HG03039 (cell line): ENCODE results near the gene N4BP3.
A peak's percentile ranks its signal among the peaks of the same experiment; 100 is the strongest.

ENCODE experiments used
- ATAC-seq: cut with Tn5 transposase; IDR thresholded peaks from one replicate; pipeline ENCODE4 v1.9.1; 2021; ENCODE audit warnings: mild to moderate bottlenecking, moderate library complexity; ENCODE audit not compliant: unreplicated experiment

The N4BP3 gene

GRCh38 chr5:178145965-178146820 lies 32.9 kb downstream of the N4BP3 start:
- ATAC-seq: no peak

DNA sequence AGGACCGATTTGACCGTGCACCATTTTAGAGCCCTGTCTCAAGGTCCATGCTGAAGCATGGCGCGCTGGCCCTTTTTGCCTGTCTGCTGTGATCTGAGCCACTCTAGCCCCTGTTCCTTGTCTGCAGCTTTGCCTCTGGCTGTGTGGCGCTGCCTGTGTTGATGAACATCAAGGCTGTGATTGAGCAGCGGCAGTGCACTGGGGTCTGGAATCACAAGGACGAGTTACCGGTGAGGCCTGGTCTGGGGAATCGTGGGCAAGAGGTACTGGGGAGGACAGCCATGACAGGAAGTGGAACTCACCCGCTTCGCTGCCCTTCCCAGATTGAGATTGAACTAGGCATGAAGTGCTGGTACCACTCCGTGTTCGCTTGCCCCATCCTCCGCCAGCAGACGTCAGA lies 34.1 kb downstream of the N4BP3 start:
- ATAC-seq: no peak

GRCh38 chr5:178149199-178149932 lies 36.0 kb downstream of the N4BP3 start:
- ATAC-seq: no peak

- no peak for ATAC-seq
Measured at GRCh38 chr5:178150977-178151734, 37.8 kb downstream of the N4BP3 start.

DNA sequence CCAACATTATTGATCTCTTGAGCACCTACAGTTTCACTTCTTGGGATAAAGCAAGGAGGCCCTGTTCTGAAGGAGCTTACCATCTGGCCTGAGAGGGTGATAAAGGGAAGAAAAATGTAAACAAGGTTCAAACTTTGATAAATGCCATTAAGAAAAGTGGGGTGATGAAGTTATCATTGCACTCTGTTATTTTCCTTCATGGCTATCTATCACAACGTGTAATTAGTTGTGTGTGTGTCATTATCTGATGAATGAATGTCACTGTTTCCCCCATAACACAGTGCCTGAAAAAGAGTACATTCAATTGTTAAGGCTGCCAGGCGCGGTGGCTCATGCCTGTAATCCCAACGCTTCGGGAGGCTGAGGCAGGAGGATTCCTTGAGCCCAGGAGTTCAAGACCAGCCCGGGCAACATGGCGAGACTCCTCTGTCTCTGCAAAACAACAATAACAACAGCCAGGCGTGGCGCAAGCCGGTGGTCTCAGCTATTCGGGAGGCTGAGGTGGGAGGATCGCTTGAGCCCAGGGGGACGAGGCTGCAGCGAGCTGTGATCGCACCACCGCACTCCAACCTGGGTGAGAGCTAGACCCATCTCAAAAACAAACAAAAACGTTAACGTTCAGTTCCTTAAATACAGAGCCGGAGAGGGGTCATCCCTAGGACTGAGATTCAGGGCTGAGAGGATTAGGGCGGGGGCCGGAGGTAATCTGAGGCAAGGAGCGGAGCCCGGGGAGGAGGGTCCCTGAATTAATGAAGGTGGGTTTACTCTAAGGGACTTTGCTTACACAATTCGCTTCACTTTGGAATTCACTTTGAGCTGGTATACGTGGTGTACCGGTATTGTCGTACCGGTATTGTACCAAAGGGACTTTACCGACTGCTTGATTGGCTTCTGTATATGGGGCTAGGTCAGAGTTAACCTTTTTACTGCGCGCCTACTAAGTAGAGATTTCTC lies 39.4 kb downstream of the N4BP3 start:
- ATAC-seq: no peak

GRCh38 chr5:178153530-178154340 lies 40.4 kb downstream of the N4BP3 start, which contains the start of gene NHP2:
NHP2 (minus strand) TSS chr5:178153885; CDS start chr5:178153817, 68 bp downstream.
- peak; percentile 95 for ATAC-seq

- no peak for ATAC-seq
Measured at GRCh38 chr5:178155065-178155464, 41.7 kb downstream of the N4BP3 start.

DNA sequence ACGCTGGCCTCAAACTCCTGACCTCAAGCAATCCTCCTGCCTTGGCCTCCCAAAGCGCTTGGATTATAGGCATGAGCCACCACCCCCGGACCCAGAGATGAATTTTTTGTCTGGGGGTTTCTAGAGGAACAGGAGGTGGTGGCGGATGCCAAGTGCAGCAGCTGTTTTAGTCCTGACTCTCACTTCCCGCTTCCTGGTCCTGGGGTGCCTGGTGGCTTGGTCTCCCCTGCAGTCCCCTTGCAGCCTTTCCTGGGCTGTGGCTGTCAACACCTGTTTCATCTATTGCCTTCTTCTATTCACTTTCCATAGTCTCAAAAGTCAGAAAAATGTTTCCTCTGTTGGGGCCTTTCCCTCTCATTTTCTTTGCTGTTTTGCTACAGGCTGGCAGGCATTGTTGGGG lies 46.8 kb downstream of the N4BP3 start:
- no peak for ATAC-seq

DNA sequence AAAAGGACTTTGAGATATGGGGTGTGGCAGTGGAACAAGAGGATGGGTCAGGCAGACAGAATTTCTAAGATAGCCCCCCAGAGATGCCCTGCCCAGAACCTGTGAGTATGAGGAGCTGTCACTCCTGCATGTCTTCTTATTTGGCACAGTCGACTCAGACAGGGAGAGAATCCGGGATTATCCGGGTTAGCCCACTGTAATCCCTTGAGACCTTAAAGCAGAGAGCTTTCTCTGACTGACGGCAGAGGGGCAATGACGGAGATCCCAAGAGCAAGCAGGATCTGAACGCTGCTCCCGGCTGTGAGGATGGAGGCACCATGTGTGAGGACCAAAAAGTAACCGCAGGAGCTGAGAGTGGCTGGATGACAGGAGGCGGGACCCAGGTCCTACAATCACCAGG lies 49.1 kb downstream of the N4BP3 start:
- no peak for ATAC-seq

DNA sequence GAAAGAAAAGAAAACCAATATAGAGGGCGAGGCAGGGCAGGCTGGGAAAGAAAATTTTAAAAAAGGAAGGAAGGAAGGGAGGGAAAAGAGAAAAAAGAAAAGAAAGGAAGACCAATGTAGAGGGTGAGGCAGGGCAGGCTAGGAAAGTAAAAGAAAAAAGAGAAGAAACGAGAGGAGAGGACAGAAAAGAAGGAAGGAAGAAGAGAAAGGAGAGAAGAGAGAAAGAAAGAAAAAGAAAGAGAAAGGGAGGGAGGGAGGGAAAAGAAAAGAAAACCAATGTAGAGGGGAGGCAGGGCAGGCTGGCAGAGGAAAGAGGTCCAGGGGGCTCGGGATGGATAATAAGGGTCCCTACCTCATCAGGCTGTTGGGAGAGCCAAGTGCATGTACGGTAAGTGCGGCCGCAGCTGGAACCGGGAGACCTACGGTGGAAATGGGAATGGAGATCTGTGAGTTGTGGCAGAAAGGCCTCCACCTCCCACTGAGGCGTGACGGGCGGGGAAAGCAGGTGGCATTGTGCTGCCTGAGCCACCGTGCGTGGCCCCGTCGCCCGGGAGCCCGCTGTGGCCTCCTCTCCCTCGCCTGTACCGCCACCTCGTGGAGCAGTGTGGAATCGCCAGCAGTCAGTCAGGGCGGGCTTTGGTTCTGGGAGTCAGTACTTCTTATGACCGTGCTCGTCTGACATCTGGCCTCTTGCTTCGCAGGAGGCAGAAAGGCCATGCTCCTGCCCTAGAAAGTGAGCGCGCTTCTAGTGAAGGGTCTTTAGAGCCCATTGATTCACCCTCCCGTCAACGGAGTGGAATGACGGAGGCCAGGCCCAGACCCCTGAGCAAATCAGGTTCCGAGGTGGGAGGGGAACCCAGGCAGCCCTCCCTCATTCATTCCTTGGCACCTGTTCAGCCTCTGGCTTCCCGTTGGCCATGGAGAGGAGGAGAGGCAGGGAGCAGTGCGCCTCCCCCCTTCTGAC lies 50.7 kb downstream of the N4BP3 start:
- peak; percentile 68 for ATAC-seq

- no peak for ATAC-seq
Measured at GRCh38 chr5:178165581-178165980, 52.2 kb downstream of the N4BP3 start.

DNA sequence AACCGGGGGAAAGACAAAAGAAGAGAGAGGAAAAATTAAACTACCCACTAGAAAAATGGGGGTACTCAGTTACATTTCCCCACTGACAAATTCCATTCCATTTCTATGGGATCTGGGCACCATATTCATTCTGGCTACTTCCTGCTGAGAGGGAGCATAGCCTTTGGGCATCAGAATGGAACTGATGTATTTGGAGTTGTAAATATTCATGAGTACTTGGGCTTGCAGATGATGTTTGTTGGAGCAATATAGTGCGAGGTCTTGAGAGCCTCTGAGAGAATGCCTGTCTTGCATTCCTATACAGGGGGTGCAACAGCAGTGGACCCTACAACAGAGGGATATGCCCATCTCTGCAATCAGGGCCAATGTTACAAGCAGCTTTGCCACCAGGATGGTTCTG lies 57.1 kb downstream of the N4BP3 start:
- ATAC-seq: no peak

GRCh38 chr5:178174456-178174855 lies 61.1 kb downstream of the N4BP3 start:
- no peak for ATAC-seq
